HepG2 (cell line): ENCODE measurements around the gene ETFA. TPM values are rescaled to one million over a fixed set of nuclear protein-coding genes. Genes with fewer than 3 reads are reported as not detected.

Source experiments
- ATAC-seq: fragments of 200-7000 bp; cut with Tn5 transposase; 3 replicates; pipeline ENCODE4 v1.9.1; 2020; ENCODE audit warnings: mild to moderate bottlenecking, moderate library complexity
- BruUV-seq: library from RNA; stranded (reverse); fragments of 400-500 nt; replicated peaks from 2 replicates; lab custom pipeline; 2021; lab: Mats Ljungman, UMichigan
- CTCF ChIA-PET: fragments of 300-600 bp; formaldehyde crosslinking; extraction: SDS; loops from one replicate; lab custom pipeline; 2021; ENCODE audit warnings: low total read pairs, inconsistent platforms, low intra/inter-chr PET ratio; lab: Yijun Ruan, JAX
- POLR2A ChIA-PET: fragments of 350-600 bp; sonication (Branson Sonifier 250); formaldehyde crosslinking; loops from one replicate; lab custom pipeline; 2020; ENCODE audit warnings: antibody characterized with exemption, inconsistent platforms; lab: Yijun Ruan, JAX
- DNase-seq: peaks from one replicate; pipeline ENCODE4 v3.0.0-alpha.2; 2015; ENCODE audit warnings: low spot score
- FAIRE-seq: peaks from 3 replicates; lab custom pipeline; 2011; peaks lifted over from hg19 to GRCh38; lab: Jason Lieb, UNC
- H2AFZ ChIP-seq: one replicate; pipeline ENCODE4 v1.6.1; 2011; ENCODE audit warnings: low read length, inconsistent platforms
- H3K27ac ChIP-seq: fragments of 300-600 bp; 3 replicates; pipeline ENCODE4 v1.8.0; 2011; ENCODE audit warnings: mixed run types, mild to moderate bottlenecking, mixed read lengths, low read length, inconsistent platforms; ENCODE audit not compliant: insufficient read depth; ENCODE audit errors: extremely low read length
- H3K27me3 ChIP-seq, 2 experiments: fragments of 200-600 bp in 1 of 2; 2 replicates in 1 of 2; 3 replicates in 1 of 2; pipeline versions ENCODE4 v1.6.0 to v1.8.0; 2011; ENCODE audit warnings: low read length in 2 of 2, mild to moderate bottlenecking in 2 of 2, moderate library complexity in 2 of 2, inconsistent platforms in 1 of 2; ENCODE audit not compliant: insufficient read depth in 2 of 2, control insufficient read depth in 1 of 2
- H3K36me3 ChIP-seq, 2 experiments: fragments of 200-600 bp in 1 of 2; replicated peaks in 1 of 2; 2 replicates in 1 of 2; 3 replicates in 1 of 2; pipeline versions ENCODE4 v1.5.1 to v1.8.0; 2011; ENCODE audit warnings: low read length in 2 of 2, inconsistent platforms in 1 of 2; ENCODE audit not compliant: insufficient read depth in 2 of 2, control insufficient read depth in 1 of 2
- H3K4me1 ChIP-seq: 2 replicates; pipeline ENCODE4 v1.5.1; 2012; ENCODE audit warnings: low read length, inconsistent platforms; ENCODE audit not compliant: insufficient read depth
- H3K4me2 ChIP-seq: 2 replicates; pipeline ENCODE4 v1.6.0; 2011; ENCODE audit warnings: low read depth, low read length, inconsistent platforms
- H3K4me3 ChIP-seq, 3 experiments: fragments of 200-600 bp in 1 of 3; sonication (generic), shearing (Covaris generic) in 1 of 3; replicated peaks in 1 of 3; 2 replicates each; pipeline ENCODE4 v1.5.1; 2011 to 2016; ENCODE audit warnings: low read length in 3 of 3, inconsistent platforms in 2 of 3, low read depth in 2 of 3, mild to moderate bottlenecking in 2 of 3, control low read depth in 1 of 3, mixed read lengths in 1 of 3; ENCODE audit not compliant: insufficient read depth in 1 of 3
- H3K79me2 ChIP-seq: one replicate; pipeline ENCODE4 v1.6.1; 2011; ENCODE audit warnings: low read length, inconsistent platforms; ENCODE audit not compliant: insufficient read depth
- H3K9ac ChIP-seq: 2 replicates; pipeline ENCODE4 v1.6.0; 2011; ENCODE audit warnings: mild to moderate bottlenecking, low read depth, low read length, inconsistent platforms; ENCODE audit not compliant: insufficient read depth
- H3K9me3 ChIP-seq: 2 replicates; pipeline ENCODE4 v1.5.1; 2012; ENCODE audit warnings: mild to moderate bottlenecking, low read length
- H4K20me1 ChIP-seq: 2 replicates; pipeline ENCODE4 v1.6.0; 2011; ENCODE audit warnings: inconsistent platforms, mild to moderate bottlenecking, low read length, moderate library complexity; ENCODE audit not compliant: insufficient read depth
- ARID4A ChIP-seq: sonication (generic); formaldehyde crosslinking; IDR thresholded peaks from 2 replicates; pipeline ENCODE4 v1.5.0; 2020; ENCODE audit warnings: mild to moderate bottlenecking, missing genetic modification reagents, borderline replicate concordance
- SALL2 ChIP-seq: sonication (generic); formaldehyde crosslinking; IDR thresholded peaks from 2 replicates; pipeline ENCODE4 v1.8.1; 2023; ENCODE audit warnings: mild to moderate bottlenecking, missing genetic modification reagents, inconsistent platforms
- SNAI1 ChIP-seq: sonication (generic); formaldehyde crosslinking; IDR thresholded peaks from 2 replicates; pipeline ENCODE4 v1.5.0; 2020; ENCODE audit warnings: mild to moderate bottlenecking, missing genetic modification reagents, borderline replicate concordance
- ZNF280D ChIP-seq: sonication (generic); formaldehyde crosslinking; IDR thresholded peaks from 2 replicates; pipeline ENCODE4 v1.5.1; 2020; ENCODE audit warnings: mild to moderate bottlenecking, missing genetic modification reagents
- WGBS: methylation state at CpG from one replicate; pipeline ENCODE4 v1.1.6; 2017; ENCODE audit warnings: low lambda C conversion rate; 5-methylcytosine and 5-hydroxymethylcytosine counted together
- in situ Hi-C: cut with HindIII; loops from 2 replicates; pipeline ENCODE4 v1.10.0; 2017; ENCODE audit warnings: low pct_unique_long_range_greater_than_20kb; ENCODE audit not compliant: extremely low pct_ligation_motif_present
- intact Hi-C: fragments of 100-400 bp; cut with micrococcal nuclease; formaldehyde crosslinking; loops from one replicate; pipeline ENCODE4 v1.10.0; 2022; ENCODE audit not compliant: unreplicated experiment
- polyA plus RNA-seq, 8 experiments: library from polyadenylated mRNA; depleted of rRNA in 3 of 8; stranded (reverse) in 7 of 8; unstranded in 1 of 8; fragments of >200 nt; fragmentation: Illumina TruSeq in 4 of 8; extraction: Trizol in 4 of 8; gene quantifications; 2 replicates each; pipeline versions ENCODE4 v1.2.1 to v1.2.3, GENCODE V29; 2011 to 2016; ENCODE audit warnings: low read depth in 4 of 8, missing spikeins in 1 of 8, mixed read lengths in 1 of 8; ENCODE audit not compliant: insufficient read depth in 1 of 8
- total RNA-seq, 5 experiments: library from RNA; depleted of rRNA; stranded (reverse); fragments of >200 nt; fragmentation: Illumina TruSeq; extraction: Trizol; gene quantifications; 2 replicates each; pipeline ENCODE4 v1.2.3, GENCODE V29; 2016; ENCODE audit warnings: low read depth in 1 of 5

ETFA gene
- total and polyA plus RNA-seq, 2 of the 13 experiments (the other 11 are each of a cell fraction or from before 2014, with no cell fraction given), result 291 to 396 TPM

GRCh38 chr15:76169911-76170800, 141.1 kb downstream of the ETFA start:
- H3K9ac ChIP-seq, result no peak overlapping the region
- no peaks in the 10 kb centered on the region for H3K79me2 ChIP-seq
- no TSS peak for BruUV-seq
- TF ChIP-seq SNAI1 (CRISPR knock-in tag) (no peak), ARID4A (no peak), ZNF280D (CRISPR knock-in tag) (no peak), SALL2 (CRISPR knock-in tag) (no peak)
- H3K4me1 ChIP-seq, result 0 out of 2 replicates have a peak, but pooled peaks cover 10% of the 10 kb centered on the region
- 18% methylated on average over 8 of the region's 16 CpGs for WGBS
- H2AFZ ChIP-seq, result no peak overlapping the region
- peaks cover 3 to 51% of the 10 kb centered on the region in 2 experiments; a peak in 4 of 5 replicates for H3K27me3 ChIP-seq
- DNase-seq, result no peak
- FAIRE-seq, result no peak
- no peaks in the 10 kb centered on the region for H4K20me1 ChIP-seq
- intact Hi-C loops (no loop called here), in situ Hi-C loops (no loop called here)
- H3K4me2 ChIP-seq, result no peak overlapping the region
- ChIA-PET POLR2A (no interaction called here), CTCF (no interaction called here)
- no peak for ATAC-seq
- H3K27ac ChIP-seq, result no peak overlapping the region
- no peaks in the 10 kb centered on the region for H3K9me3 ChIP-seq
- H3K36me3 ChIP-seq, result no peaks in the 10 kb centered on the region
- H3K4me3 ChIP-seq, result no peak overlapping the region
